22Rv1 (cell line): ENCODE results near the gene TP73.
"Not testable (repeated sequence)": the region's sequence is repeated elsewhere in the genome, so short reads cannot be mapped to it uniquely, and the experiment has no call there.

Experiments
- H3K27ac ChIP-seq: fragments of 450-650 bp; 2 replicates; pipeline ENCODE4 v1.5.1; 2017
- CTCF ChIP-seq: fragments of 450-650 bp; IDR thresholded peaks from 2 replicates; pipeline ENCODE4 v1.5.1; 2017; ENCODE audit warnings: mild to moderate bottlenecking
- ZFX ChIP-seq: fragments of 450-650 bp; IDR thresholded peaks from 2 replicates; pipeline ENCODE4 v1.6.1; 2017; ENCODE audit warnings: antibody characterized with exemption, borderline replicate concordance

TP73 gene

GRCh38 chr1:3621151-3621671 is 31.1 kb upstream of the TP73 start:
- not testable (repeated sequence) for H3K27ac ChIP-seq
- peak; percentile 80 for TF ChIP-seq CTCF

DNA sequence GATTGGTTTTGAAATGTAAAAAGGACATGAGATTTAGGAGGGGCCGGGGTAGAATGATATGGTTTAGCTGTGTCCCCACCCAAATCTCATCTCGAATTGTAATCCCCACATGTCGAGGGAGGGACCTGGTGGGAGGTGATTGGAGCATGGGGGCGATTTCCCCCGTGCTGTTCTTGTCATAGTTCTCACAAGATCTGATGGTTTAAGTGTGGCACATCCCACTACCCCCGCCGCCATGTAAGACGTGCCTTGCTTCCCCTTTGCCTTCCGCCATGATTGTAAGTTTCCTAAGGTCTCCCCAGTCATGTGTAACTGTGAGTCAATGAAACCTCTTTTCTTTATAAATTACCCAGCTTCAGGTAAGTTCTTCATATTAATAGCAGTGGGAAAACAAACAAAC is 30.2 kb upstream of the TP73 start:
- not testable (repeated sequence) for H3K27ac ChIP-seq

GRCh38 chr1:3623441-3624199 is 28.7 kb upstream of the TP73 start:
- TF ChIP-seq ZFX: no peak
- TF ChIP-seq CTCF: no peak
- peak overlapping the region; percentile 66 for H3K27ac ChIP-seq

- peak within 1 kb of the TSS; percentile 66 for H3K27ac ChIP-seq
- TF ChIP-seq CTCF: no peak
- no peak for TF ChIP-seq ZFX
These were observed 27.8 kb upstream of the TP73 start, which contains the start of gene TPRG1L for GRCh38 chr1:3624200-3625136. Gene TPRG1L, plus strand, starts transcription at chr1:3625015. Its CDS starts 58 bp downstream, at chr1:3625073.

GRCh38 chr1:3625151-3625907 is 27.0 kb upstream of the TP73 start:
- no peak for TF ChIP-seq ZFX
- TF ChIP-seq CTCF: no peak
- H3K27ac ChIP-seq: peak overlapping the region; percentile 66

DNA sequence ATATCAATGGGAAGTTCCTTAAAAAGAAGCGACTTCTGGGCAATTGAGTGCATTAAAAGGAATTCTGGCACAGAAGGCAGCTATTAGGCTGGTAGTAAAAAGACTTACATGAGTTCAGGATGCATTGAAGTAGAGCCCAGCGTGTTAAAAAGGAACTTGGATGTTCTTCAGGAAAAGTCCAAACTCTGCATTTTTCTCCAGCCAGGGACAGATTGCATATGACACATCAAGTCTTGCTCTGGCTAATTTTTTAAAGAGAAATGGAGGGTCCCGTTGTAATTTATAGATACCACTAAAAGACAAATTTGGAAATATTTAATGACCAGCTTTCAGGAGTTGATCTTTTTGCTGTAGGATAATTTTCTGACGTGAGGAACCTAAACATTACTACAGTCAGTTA is 26.3 kb upstream of the TP73 start:
- peak overlapping the region; percentile 66 for H3K27ac ChIP-seq
- no peak for TF ChIP-seq CTCF
- TF ChIP-seq ZFX: no peak

- no peak overlapping the region for H3K27ac ChIP-seq
- TF ChIP-seq CTCF: no peak
- no peak for TF ChIP-seq ZFX
These were observed 24.6 kb upstream of the TP73 start for GRCh38 chr1:3627515-3628253.
